ENCODE data around the gene DDX52.

- TF ChIP-seq POLR2A (IDR thresholded peaks at IDR 0.05; ENCODE audit: low read length) (no peak), GATA1 (IDR thresholded peaks at IDR 0.05; ENCODE audit: low read depth, low read length) (no peak)
Measured at GRCh38 chr17:37640015-37640414, 3.2 kb downstream of the DDX52 start.
